BJ (cell line): ENCODE data around the gene SREBF1. TPM values are rescaled to one million over a fixed set of nuclear protein-coding genes. Genes with fewer than 3 reads are reported as not detected.

Source experiments
- CTCF ChIA-PET: fragments of 350-600 bp; formaldehyde crosslinking; extraction: SDS; loops from one replicate; lab custom pipeline; 2021; ENCODE audit warnings: antibody characterized with exemption, inconsistent platforms; lab: Yijun Ruan, JAX
- POLR2A ChIA-PET: fragments of 300-600 bp; sonication (Branson Sonifier 250); formaldehyde crosslinking; extraction: SDS; loops from one replicate; lab custom pipeline; 2021; ENCODE audit warnings: antibody characterized with exemption; lab: Charles Lee
- DNase-seq: peaks from one replicate; pipeline ENCODE4 v3.0.0-alpha.2; 2011; ENCODE audit warnings: low read depth
- H3K27me3 ChIP-seq: 2 replicates; pipeline ENCODE4 v1.6.0; 2011; ENCODE audit warnings: low read length; ENCODE audit not compliant: control insufficient read depth, insufficient read depth
- H3K36me3 ChIP-seq: 2 replicates; pipeline ENCODE4 v1.5.1; 2011; ENCODE audit warnings: low read length; ENCODE audit not compliant: control insufficient read depth, insufficient read depth
- H3K4me3 ChIP-seq: 2 replicates; pipeline ENCODE4 v1.5.1; 2011; ENCODE audit warnings: low read depth, mild to moderate bottlenecking, control low read depth, low read length
- polyA plus RNA-seq: library from polyadenylated mRNA; depleted of rRNA; stranded (reverse); fragments of >200 nt; gene quantifications from 2 replicates; pipeline ENCODE4 v1.2.3, GENCODE V29; 2011
- TF ChIP-seq, protein P1 (sequence below): IDR thresholded peaks from 2 replicates; pipeline ENCODE4 v1.5.1; 2011; ENCODE audit warnings: low read depth, mild to moderate bottlenecking, control low read depth, inconsistent platforms, low read length, moderate library complexity; ENCODE audit not compliant: insufficient read depth

Gene SREBF1
- polyA plus RNA-seq, 1 experiment = 27.7 TPM

- H3K36me3 ChIP-seq = peaks cover 3% of the 10 kb centered on the region; the same call in 1 of the 2 replicates
- CTCF ChIA-PET = interaction anchor here (0.8 to 7.5 kb wide), 3 partner anchors 16 to 116 kb away, joined by 3 to 35 read pairs (median 3); no protein-coding TSS in a partner anchor
- TF ChIP-seq, protein P1, sequence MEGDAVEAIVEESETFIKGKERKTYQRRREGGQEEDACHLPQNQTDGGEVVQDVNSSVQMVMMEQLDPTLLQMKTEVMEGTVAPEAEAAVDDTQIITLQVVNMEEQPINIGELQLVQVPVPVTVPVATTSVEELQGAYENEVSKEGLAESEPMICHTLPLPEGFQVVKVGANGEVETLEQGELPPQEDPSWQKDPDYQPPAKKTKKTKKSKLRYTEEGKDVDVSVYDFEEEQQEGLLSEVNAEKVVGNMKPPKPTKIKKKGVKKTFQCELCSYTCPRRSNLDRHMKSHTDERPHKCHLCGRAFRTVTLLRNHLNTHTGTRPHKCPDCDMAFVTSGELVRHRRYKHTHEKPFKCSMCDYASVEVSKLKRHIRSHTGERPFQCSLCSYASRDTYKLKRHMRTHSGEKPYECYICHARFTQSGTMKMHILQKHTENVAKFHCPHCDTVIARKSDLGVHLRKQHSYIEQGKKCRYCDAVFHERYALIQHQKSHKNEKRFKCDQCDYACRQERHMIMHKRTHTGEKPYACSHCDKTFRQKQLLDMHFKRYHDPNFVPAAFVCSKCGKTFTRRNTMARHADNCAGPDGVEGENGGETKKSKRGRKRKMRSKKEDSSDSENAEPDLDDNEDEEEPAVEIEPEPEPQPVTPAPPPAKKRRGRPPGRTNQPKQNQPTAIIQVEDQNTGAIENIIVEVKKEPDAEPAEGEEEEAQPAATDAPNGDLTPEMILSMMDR = no peak
- DNase-seq = no peak
- no peak overlapping the region for H3K4me3 ChIP-seq
- no peaks in the 10 kb centered on the region for H3K27me3 ChIP-seq
- POLR2A ChIA-PET = interaction anchor here (0.6 kb wide), 1 partner anchor 11 kb away, joined by 9 read pairs; no protein-coding TSS in a partner anchor
Measured at GRCh38 chr17:17833658-17834357, 3.0 kb downstream of the SREBF1 start.

DNA sequence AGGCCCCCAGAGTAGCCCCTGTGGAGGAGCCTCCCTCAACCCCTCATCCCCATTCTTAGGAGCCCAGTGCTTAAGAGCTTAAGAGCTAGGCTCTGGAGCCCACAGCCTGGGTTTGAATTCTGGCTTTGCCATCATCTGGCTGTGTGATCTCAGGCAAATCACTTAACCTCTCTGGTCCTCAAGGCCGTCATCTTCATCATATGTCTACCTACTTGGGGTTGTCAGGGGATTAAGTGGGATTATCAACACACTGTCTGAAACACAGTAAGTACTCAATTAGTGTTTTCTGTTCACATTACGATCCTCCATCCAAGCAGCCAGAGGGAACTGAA lies 4.8 kb downstream of the SREBF1 start:
- POLR2A ChIA-PET = no interaction called here
- CTCF ChIA-PET = interaction anchor here (1.0 to 7.5 kb wide), 2 partner anchors 18 to 20 kb away, joined by 3 to 35 read pairs; no protein-coding TSS in a partner anchor

GRCh38 chr17:17831208-17832031 lies 5.4 kb downstream of the SREBF1 start:
- TF ChIP-seq, protein P1 = no peak
- Histone ChIP-seq H3K27me3 (no peaks in the 10 kb centered on the region), H3K36me3 (peaks cover 6% of the 10 kb centered on the region), H3K4me3 (no peak overlapping the region)
- CTCF ChIA-PET = interaction anchor here (1.0 to 7.5 kb wide), 2 partner anchors 19 to 29 kb away, joined by 3 to 35 read pairs; no protein-coding TSS in a partner anchor
- DNase-seq = no peak
- POLR2A ChIA-PET = no interaction called here

More for the DNA sequence above, 4.8 kb downstream of the SREBF1 start:
- Histone ChIP-seq H3K4me3 (no peak overlapping the region), H3K36me3 (peaks cover 5% of the 10 kb centered on the region), H3K27me3 (no peaks in the 10 kb centered on the region)
- TF ChIP-seq, protein P1 = no peak
- no peak for DNase-seq

DNA sequence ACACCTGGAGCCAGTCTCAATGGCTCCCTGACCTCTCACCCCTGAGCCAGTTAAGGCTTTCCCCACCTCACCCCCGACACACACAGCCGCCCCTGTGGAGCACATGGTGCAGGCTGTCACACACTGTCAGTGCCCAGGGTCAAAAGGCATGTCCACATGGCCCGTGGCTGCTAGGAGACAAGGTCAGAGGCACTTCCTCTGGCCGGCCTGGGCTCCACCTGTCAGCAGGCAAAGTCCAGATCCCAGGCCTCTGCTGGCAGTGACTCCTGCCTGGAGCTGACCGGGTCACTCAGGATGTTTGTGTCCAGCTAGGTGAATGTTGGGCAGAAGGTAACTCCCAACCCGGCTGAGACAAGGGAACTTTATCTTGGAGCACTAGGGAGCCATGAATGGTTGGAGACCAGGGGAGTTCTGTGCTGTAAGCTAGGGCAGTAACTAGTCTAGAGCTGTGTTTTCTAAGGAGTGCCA lies 6.0 kb downstream of the SREBF1 start:
- no peak overlapping the region for H3K4me3 ChIP-seq
- DNase-seq = no peak
- POLR2A ChIA-PET = no interaction called here
- H3K27me3 ChIP-seq = no peaks in the 10 kb centered on the region
- peaks cover 6% of the 10 kb centered on the region for H3K36me3 ChIP-seq
- TF ChIP-seq, protein P1 = no peak
- CTCF ChIA-PET = interaction anchor here (1.0 kb wide), 1 partner anchor 30 kb away, joined by 3 read pairs; no protein-coding TSS in a partner anchor

GRCh38 chr17:17830269-17830567 lies 6.6 kb downstream of the SREBF1 start:
- Histone ChIP-seq H3K36me3 (peaks cover 6% of the 10 kb centered on the region), H3K4me3 (no peak overlapping the region), H3K27me3 (no peaks in the 10 kb centered on the region)
- DNase-seq = no peak
- ChIA-PET POLR2A (no interaction called here), CTCF (no interaction called here)
- TF ChIP-seq, protein P1 = no peak
